Right ventricle myocardium inferior (tissue), 1 donor: ENCODE data around the gene C2orf92. TPM values are rescaled to one million over a fixed set of nuclear protein-coding genes. Genes with fewer than 3 reads are reported as not detected.

Experiments used
- ATAC-seq: fragments of 200-7000 bp; cut with Tn5 transposase; one replicate; pipeline ENCODE4 v1.9.1; 2020; ENCODE audit warnings: mild to moderate bottlenecking, moderate library complexity
- DNase-seq: peaks from one replicate; pipeline ENCODE4 v3.0.0; 2021; ENCODE audit errors: missing footprints
- intact Hi-C: fragments of 100-400 bp; cut with DNase I; formaldehyde crosslinking; loops from one replicate; pipeline ENCODE4 v1.11.0; 2022
- total RNA-seq: library from RNA; stranded (reverse); fragmentation: NEBNext Ultra II Directional; extraction: Animal tissue kit (Norgen Biotek cat#: 25700); gene quantifications from one replicate; pipeline ENCODE4 v1.2.1, GENCODE V29; 2021
- donor health status: DM: no; HTN: yes; CAD: no; lungs with severe emphysema.

The C2orf92 gene
- total RNA-seq, 1 donor from 2014 or later: 1.1 TPM

GRCh38 chr2:97749581-97749980, 80.1 kb downstream of the C2orf92 start:
- intact Hi-C loops: loop anchor here (2.0 to 5.0 kb wide), 2 partner anchors 37 to 49 kb away; partner anchors contain the start of gene ZAP70
- DNase-seq (no peak), ATAC-seq (no peak)

- no peak for DNase-seq
- intact Hi-C loops: no loop called here
- no peak for ATAC-seq
Observed at GRCh38 chr2:97750017-97750416, 80.5 kb downstream of the C2orf92 start.

GRCh38 chr2:97751752-97752151, 82.2 kb downstream of the C2orf92 start:
- DNase-seq (no peak), ATAC-seq (peak; percentile 82)
- intact Hi-C loops: no loop called here

Other genes starting within 250 kb of the C2orf92 start
- 3.6 TPM for gene ANKRD36B, start 79.8 kb upstream of the C2orf92 start, total RNA-seq
- 1,345 TPM for gene COX5B, start 23.7 kb upstream of the C2orf92 start, total RNA-seq
- 60.3 TPM for gene ACTR1B, start 5.7 kb upstream of the C2orf92 start, total RNA-seq
- gene ZAP70, start 43.9 kb downstream of the C2orf92 start, total RNA-seq: 1.6 TPM